ENCODE results near the gene BCDIN3D.

DNA sequence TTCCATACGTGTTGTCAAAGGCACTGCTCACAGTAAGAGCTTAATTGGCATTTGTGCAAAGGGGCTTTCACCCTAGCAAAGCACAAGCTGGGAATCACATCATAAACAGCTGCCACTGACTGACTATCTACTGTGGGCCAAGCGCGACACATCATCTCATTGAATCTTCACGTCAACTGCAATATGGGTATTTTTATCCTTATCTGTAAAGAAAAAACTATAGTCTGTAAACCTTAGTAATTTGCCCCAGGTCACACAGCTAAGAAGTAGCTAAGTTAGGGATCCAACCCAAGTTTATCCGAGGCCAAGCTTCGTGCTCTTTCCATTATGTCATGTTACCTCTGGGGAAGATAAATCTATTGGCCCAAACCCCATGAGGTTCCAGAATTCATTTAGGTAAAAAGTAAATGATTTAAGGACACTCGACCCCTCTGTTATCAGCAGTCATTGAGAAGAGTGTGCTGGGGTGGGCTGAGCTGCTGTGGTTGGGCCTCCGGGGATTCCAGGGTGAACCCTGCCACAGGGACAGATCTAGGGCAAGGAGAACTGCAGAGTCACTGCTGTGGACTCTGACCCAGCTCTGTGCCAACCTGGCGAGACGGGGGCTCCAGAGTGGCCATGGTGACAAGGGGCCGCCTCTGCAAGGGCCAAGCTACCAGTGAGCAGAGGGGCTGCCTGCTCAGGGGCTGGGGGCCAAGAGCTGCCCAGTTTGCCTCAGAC lies 42.3 kb downstream of the BCDIN3D start:
- TF ChIP-seq, protein P1, sequence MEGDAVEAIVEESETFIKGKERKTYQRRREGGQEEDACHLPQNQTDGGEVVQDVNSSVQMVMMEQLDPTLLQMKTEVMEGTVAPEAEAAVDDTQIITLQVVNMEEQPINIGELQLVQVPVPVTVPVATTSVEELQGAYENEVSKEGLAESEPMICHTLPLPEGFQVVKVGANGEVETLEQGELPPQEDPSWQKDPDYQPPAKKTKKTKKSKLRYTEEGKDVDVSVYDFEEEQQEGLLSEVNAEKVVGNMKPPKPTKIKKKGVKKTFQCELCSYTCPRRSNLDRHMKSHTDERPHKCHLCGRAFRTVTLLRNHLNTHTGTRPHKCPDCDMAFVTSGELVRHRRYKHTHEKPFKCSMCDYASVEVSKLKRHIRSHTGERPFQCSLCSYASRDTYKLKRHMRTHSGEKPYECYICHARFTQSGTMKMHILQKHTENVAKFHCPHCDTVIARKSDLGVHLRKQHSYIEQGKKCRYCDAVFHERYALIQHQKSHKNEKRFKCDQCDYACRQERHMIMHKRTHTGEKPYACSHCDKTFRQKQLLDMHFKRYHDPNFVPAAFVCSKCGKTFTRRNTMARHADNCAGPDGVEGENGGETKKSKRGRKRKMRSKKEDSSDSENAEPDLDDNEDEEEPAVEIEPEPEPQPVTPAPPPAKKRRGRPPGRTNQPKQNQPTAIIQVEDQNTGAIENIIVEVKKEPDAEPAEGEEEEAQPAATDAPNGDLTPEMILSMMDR (IDR thresholded peaks at IDR 0.05 in 2 of 3, conservative IDR thresholded peaks at IDR 0.05 in 1 of 3; ENCODE audit: control insufficient read depth in 2 of 3, extremely low read depth in 1 of 3, insufficient read depth in 1 of 3, low read depth in 3 of 3, low read length in 3 of 3) = no peak
- TF ChIP-seq ZNF384 (IDR thresholded peaks at IDR 0.05; ENCODE audit: borderline replicate concordance, low read depth, low read length) (no peak), CBFB (IDR thresholded peaks at IDR 0.05; ENCODE audit: low read depth) (no peak), POLR2AphosphoS5 (IDR thresholded peaks at IDR 0.05; ENCODE audit: low read length) (no peak), POU2F2 (IDR thresholded peaks at IDR 0.05; ENCODE audit: borderline replicate concordance, low read depth, low read length) (no peak)
- TF ChIP-seq, protein P2, sequence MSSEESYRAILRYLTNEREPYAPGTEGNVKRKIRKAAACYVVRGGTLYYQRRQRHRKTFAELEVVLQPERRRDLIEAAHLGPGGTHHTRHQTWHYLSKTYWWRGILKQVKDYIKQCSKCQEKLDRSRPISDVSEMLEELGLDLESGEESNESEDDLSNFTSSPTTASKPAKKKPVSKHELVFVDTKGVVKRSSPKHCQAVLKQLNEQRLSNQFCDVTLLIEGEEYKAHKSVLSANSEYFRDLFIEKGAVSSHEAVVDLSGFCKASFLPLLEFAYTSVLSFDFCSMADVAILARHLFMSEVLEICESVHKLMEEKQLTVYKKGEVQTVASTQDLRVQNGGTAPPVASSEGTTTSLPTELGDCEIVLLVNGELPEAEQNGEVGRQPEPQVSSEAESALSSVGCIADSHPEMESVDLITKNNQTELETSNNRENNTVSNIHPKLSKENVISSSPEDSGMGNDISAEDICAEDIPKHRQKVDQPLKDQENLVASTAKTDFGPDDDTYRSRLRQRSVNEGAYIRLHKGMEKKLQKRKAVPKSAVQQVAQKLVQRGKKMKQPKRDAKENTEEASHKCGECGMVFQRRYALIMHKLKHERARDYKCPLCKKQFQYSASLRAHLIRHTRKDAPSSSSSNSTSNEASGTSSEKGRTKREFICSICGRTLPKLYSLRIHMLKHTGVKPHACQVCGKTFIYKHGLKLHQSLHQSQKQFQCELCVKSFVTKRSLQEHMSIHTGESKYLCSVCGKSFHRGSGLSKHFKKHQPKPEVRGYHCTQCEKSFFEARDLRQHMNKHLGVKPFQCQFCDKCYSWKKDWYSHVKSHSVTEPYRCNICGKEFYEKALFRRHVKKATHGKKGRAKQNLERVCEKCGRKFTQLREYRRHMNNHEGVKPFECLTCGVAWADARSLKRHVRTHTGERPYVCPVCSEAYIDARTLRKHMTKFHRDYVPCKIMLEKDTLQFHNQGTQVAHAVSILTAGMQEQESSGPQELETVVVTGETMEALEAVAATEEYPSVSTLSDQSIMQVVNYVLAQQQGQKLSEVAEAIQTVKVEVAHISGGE (CRISPR knock-in tag; IDR thresholded peaks at IDR 0.05) = no peak
- TF ChIP-seq, protein P3, sequence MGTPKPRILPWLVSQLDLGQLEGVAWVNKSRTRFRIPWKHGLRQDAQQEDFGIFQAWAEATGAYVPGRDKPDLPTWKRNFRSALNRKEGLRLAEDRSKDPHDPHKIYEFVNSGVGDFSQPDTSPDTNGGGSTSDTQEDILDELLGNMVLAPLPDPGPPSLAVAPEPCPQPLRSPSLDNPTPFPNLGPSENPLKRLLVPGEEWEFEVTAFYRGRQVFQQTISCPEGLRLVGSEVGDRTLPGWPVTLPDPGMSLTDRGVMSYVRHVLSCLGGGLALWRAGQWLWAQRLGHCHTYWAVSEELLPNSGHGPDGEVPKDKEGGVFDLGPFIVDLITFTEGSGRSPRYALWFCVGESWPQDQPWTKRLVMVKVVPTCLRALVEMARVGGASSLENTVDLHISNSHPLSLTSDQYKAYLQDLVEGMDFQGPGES (IDR thresholded peaks at IDR 0.05) = no peak
- TF ChIP-seq, protein P4, sequence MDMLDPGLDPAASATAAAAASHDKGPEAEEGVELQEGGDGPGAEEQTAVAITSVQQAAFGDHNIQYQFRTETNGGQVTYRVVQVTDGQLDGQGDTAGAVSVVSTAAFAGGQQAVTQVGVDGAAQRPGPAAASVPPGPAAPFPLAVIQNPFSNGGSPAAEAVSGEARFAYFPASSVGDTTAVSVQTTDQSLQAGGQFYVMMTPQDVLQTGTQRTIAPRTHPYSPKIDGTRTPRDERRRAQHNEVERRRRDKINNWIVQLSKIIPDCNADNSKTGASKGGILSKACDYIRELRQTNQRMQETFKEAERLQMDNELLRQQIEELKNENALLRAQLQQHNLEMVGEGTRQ (IDR thresholded peaks at IDR 0.05; ENCODE audit: borderline replicate concordance, low read depth, low read length) = no peak
